BE2C (cell line): ENCODE data around the gene EHD3.

Experiments used
- DNase-seq: peaks from one replicate; pipeline ENCODE4 v3.0.0-alpha.2; 2020
- H3K27me3 ChIP-seq: fragments of 250-450 bp; sonication (Bioruptor Pico); 2 replicates; pipeline ENCODE4 v1.5.1; 2020; ENCODE audit warnings: mild to moderate bottlenecking
- H3K36me3 ChIP-seq: fragments of 250-450 bp; sonication (Bioruptor Pico); 2 replicates; pipeline ENCODE4 v1.5.1; 2020; ENCODE audit warnings: mild to moderate bottlenecking
- H3K4me1 ChIP-seq: fragments of 250-450 bp; sonication (Bioruptor Pico); 2 replicates; pipeline ENCODE4 v1.5.1; 2020
- H3K4me3 ChIP-seq: 2 replicates; pipeline ENCODE4 v1.5.1; 2011; ENCODE audit warnings: low read depth, low read length
- H3K9me3 ChIP-seq: fragments of 250-450 bp; sonication (Bioruptor Pico); 2 replicates; pipeline ENCODE4 v1.5.1; 2020
- CTCF ChIP-seq: IDR thresholded peaks from 2 replicates; pipeline ENCODE4 v1.5.1; 2012; ENCODE audit warnings: mild to moderate bottlenecking, low read depth, low read length

Gene EHD3

GRCh38 chr2:31238906-31239592 is 5.1 kb downstream of the EHD3 start:
- TF ChIP-seq CTCF: no peak

DNA sequence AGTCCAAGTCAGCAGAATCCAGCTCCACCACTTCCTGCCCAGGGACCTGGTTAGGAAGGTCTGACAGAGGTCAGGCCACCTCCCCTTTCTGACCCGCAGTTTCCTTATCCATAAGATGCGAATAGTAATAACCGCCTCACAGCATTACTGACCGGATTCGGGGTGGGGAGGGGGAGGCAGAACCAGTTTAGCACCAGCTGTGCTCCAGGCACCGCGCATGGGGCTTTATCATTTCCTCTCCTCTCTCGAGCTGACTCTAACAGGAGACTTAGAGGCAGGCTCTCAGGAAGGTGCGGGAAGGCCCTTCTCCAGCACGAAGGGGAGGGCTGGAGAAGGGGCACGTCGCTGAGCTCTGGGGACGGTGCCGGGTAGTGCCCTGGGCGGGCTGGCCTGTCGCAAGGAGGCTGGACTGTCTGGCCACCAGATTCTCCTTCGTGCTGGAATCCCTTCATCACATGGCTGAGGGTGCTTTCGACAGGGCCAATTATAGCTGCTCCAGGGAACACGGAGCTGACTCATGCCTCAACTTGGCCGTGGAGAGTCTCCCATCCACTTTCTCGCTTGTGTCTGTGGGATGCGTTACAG is 5.7 kb downstream of the EHD3 start:
- H3K36me3 ChIP-seq: no peaks in the 10 kb centered on the region
- H3K4me3 ChIP-seq: no peak overlapping the region
- no peak for TF ChIP-seq CTCF
- no peaks in the 10 kb centered on the region for H3K27me3 ChIP-seq
- H3K4me1 ChIP-seq: no peaks in the 10 kb centered on the region
- no peaks in the 10 kb centered on the region for H3K9me3 ChIP-seq
- DNase-seq: no peak

More at GRCh38 chr2:31238906-31239592, 5.1 kb downstream of the EHD3 start:
- no peak for DNase-seq
- H3K4me3 ChIP-seq: no peak overlapping the region
- H3K36me3 ChIP-seq: no peaks in the 10 kb centered on the region
- H3K4me1 ChIP-seq: no peaks in the 10 kb centered on the region
- H3K27me3 ChIP-seq: no peaks in the 10 kb centered on the region
- no peaks in the 10 kb centered on the region for H3K9me3 ChIP-seq

DNA sequence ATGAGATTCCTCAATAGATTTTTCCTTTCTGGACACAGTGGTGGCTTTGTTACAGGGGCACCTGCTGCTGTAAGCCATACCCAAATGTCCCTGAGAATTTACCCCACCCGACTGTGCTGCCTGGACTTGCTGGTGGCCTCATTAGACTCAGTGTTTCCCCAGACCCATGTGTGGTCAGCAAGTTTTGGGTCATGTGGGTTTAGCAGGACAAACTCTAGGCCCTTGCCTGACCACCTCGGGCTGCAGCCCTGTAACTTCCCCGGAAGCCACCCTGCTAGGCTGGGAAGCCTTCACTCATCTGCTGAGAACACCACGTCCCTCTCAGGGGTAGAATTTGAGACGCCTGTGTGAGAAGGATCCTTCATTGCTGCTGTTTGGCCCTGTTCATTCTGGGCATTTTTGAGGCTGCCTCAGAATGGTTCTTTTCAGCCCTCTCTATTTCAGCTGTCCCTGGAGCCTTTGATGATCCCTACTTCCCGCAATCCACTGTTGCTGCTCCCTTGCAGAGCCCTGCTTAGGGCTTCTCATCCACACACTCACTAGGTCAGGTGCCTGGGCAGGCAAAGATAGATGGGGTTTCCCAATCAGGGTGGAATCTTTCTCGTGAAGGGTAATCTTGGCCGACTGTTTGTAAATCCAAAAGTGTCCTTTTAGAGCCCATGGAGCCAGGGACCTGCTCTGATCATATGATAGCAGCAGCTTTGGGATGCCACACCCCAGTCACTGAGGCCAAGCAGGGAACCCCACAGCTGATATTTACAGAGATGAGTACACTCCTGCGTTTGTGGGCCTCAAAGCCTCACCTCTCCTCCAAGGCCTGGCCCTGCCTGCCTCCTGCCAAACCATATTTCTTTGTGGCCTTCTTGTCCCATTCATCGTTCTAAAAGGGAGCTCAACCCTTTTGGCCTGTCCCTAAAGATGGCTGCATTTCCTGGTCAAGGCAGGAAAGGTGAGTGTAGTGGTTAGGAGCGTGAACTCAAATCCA is 6.7 kb downstream of the EHD3 start:
- Histone ChIP-seq H3K9me3 (no peaks in the 10 kb centered on the region), H3K4me3 (no peak overlapping the region), H3K4me1 (no peaks in the 10 kb centered on the region), H3K36me3 (no peaks in the 10 kb centered on the region; the same call in 1 of the 2 replicates), H3K27me3 (no peaks in the 10 kb centered on the region)
- TF ChIP-seq CTCF: no peak
- no peak for DNase-seq

- H3K4me3 ChIP-seq: no peak overlapping the region
- TF ChIP-seq CTCF: no peak
- H3K36me3 ChIP-seq: no peaks in the 10 kb centered on the region; the same call in 1 of the 2 replicates
- DNase-seq: no peak
- no peaks in the 10 kb centered on the region for H3K4me1 ChIP-seq
- H3K9me3 ChIP-seq: no peaks in the 10 kb centered on the region
- H3K27me3 ChIP-seq: no peaks in the 10 kb centered on the region
Observed at GRCh38 chr2:31241625-31242270, 7.8 kb downstream of the EHD3 start.

GRCh38 chr2:31243053-31243452 is 9.1 kb downstream of the EHD3 start:
- DNase-seq: no peak
- H3K4me3 ChIP-seq: no peak overlapping the region
- no peaks in the 10 kb centered on the region for H3K9me3 ChIP-seq
- TF ChIP-seq CTCF: no peak
- H3K27me3 ChIP-seq: no peaks in the 10 kb centered on the region
- H3K36me3 ChIP-seq: no peaks in the 10 kb centered on the region; the same call in 1 of the 2 replicates
- no peaks in the 10 kb centered on the region for H3K4me1 ChIP-seq
